ENCODE data around the gene CHP1.

DNA sequence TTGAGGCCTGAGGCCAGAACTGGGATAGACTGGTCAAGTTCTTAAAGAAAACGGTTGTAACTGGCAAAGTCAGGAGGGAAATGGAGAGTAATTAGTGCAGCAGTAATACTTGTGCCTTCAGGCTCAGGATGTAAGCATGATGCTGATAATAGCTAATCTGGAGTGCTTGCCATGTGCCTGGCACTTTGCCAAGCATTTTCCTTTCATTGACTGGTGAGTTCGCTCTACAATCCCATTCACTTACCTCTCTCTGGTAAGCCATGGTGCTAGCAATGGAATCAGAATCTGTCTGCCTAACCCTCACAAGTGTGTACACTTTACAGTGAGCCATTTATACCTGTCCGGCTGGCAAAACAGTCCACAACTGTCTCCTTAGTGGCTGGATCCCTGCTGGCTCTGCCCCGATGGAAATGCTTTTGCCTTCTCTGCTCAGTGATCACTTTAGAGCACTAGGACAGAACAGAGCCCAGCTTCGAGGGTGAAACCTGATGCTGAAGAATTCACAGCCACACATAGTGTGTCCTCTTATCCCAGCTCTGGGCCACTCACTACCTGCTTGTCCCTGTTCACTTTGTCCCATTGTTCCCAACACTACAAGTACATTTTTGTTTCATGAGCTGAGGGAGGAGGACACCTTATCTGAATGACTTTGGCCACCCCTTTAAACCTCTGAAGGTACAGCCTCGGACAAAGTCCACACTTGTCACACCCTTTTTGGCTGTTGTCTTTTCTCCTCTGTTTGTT lies 10.3 kb downstream of the CHP1 start:
- TF ChIP-seq REST (IDR thresholded peaks at IDR 0.05; ENCODE audit: insufficient read depth in 1 of 2, low read depth in 2 of 2, low read length in 2 of 2) (0 out of 4 replicates have a peak, but pooled peaks of 1 of the 2 experiments have one; percentile 23), POLR2AphosphoS5 (IDR thresholded peaks at IDR 0.05; ENCODE audit: low read depth, low read length) (peak; percentile 61; the same call in 1 of the 2 replicates), TAF1 (IDR thresholded peaks at IDR 0.05; ENCODE audit: borderline replicate concordance, insufficient read depth, low read length) (peak; percentile 66; the same call in 1 of the 2 replicates), SIN3A (IDR thresholded peaks at IDR 0.05; ENCODE audit: borderline replicate concordance, insufficient read depth, low read length) (peak; percentile 89; the same call in 1 of the 2 replicates), FOXP2 (optimal IDR thresholded peaks at IDR 0.05; ENCODE audit: borderline replicate concordance, extremely low read depth, extremely low read length, insufficient read depth) (no peak)

Data from PFSK-1 (cell line).